Fibroblast of lung (primary cell): Measurements from ENCODE around the gene MINDY3. TPM values are rescaled to one million over a fixed set of nuclear protein-coding genes. Genes with fewer than 3 reads are reported as not detected.
"Not testable (repeated sequence)": the region's sequence is repeated elsewhere in the genome, so short reads cannot be mapped to it uniquely, and the experiment has no call there.

Experiments
- DNase-seq, 2 donors: peaks; one replicate each; pipeline versions ENCODE4 v3.0.0 to v3.0.0-alpha.2; 2010; ENCODE audit warnings: low read depth in 2 of 2
- H2AFZ ChIP-seq: 2 replicates; pipeline ENCODE4 v1.5.1; 2012; ENCODE audit warnings: low read length, control low read depth, inconsistent platforms
- H3K27ac ChIP-seq: 2 replicates; pipeline ENCODE4 v1.5.1; 2011; ENCODE audit warnings: low read length, control low read depth; ENCODE audit not compliant: insufficient read depth
- H3K27me3 ChIP-seq: 2 replicates; pipeline ENCODE4 v1.5.1; 2011; ENCODE audit warnings: mild to moderate bottlenecking, low read length; ENCODE audit not compliant: control insufficient read depth, insufficient read depth
- H3K36me3 ChIP-seq: 2 replicates; pipeline ENCODE4 v1.5.1; 2011; ENCODE audit warnings: low read length; ENCODE audit not compliant: control insufficient read depth, insufficient read depth
- H3K4me1 ChIP-seq: 2 replicates; pipeline ENCODE4 v1.5.1; 2011; ENCODE audit warnings: low read length; ENCODE audit not compliant: control insufficient read depth, insufficient read depth; ENCODE audit errors: extremely low read depth
- H3K4me2 ChIP-seq: 2 replicates; pipeline ENCODE4 v1.5.1; 2011; ENCODE audit warnings: low read length, control low read depth; ENCODE audit not compliant: insufficient read depth; ENCODE audit errors: extremely low read depth
- H3K4me3 ChIP-seq, 4 experiments: fragments of 200-600 bp in 1 of 4; sonication (generic) in 1 of 4; replicated peaks in 1 of 4; 2 replicates each; pipeline ENCODE4 v1.5.1; 2011 to 2016; ENCODE audit warnings: low read length in 4 of 4, low read depth in 3 of 4, mild to moderate bottlenecking in 3 of 4, control low read depth in 2 of 4, inconsistent platforms in 1 of 4, mixed read lengths in 1 of 4; ENCODE audit not compliant: insufficient read depth in 1 of 4; ENCODE audit errors: control extremely low read depth in 1 of 4
- H3K79me2 ChIP-seq: 2 replicates; pipeline ENCODE4 v1.5.1; 2012; ENCODE audit warnings: mild to moderate bottlenecking, low read length, inconsistent platforms; ENCODE audit not compliant: control insufficient read depth, insufficient read depth
- H3K9ac ChIP-seq: 2 replicates; pipeline ENCODE4 v1.5.1; 2011; ENCODE audit warnings: mild to moderate bottlenecking, low read length, control low read depth; ENCODE audit not compliant: insufficient read depth
- H3K9me3 ChIP-seq: 2 replicates; pipeline ENCODE4 v1.5.1; 2012; ENCODE audit warnings: low read depth, low read length; ENCODE audit not compliant: control insufficient read depth, insufficient read depth
- H4K20me1 ChIP-seq: 2 replicates; pipeline ENCODE4 v1.5.1; 2011; ENCODE audit warnings: low read length; ENCODE audit not compliant: control insufficient read depth, insufficient read depth; ENCODE audit errors: extremely low read depth
- EZH2 ChIP-seq: IDR thresholded peaks from 2 replicates; pipeline ENCODE4 v1.5.1; 2012; ENCODE audit warnings: low read length, control low read depth, mild to moderate bottlenecking; ENCODE audit errors: missing control alignments
- polyA plus RNA-seq, 2 donors: library from polyadenylated mRNA; depleted of rRNA in 1 of 2; stranded (reverse) in 1 of 2; unstranded in 1 of 2; fragments of >200 nt; gene quantifications; 2 replicates each; pipeline ENCODE4 v1.2.1, GENCODE V29; 2011 to 2012; ENCODE audit warnings: missing spikeins in 1 of 2
- total RNA-seq: library from RNA; depleted of rRNA; stranded (reverse); fragments of >200 nt; gene quantifications from 2 replicates; pipeline ENCODE4 v1.2.1, GENCODE V29; 2014
- TF ChIP-seq, protein P1 (sequence below), 2 donors: IDR thresholded peaks in 1 of 2; conservative IDR thresholded peaks in 1 of 2; 1 replicate in 1 of 2; 2 replicates in 1 of 2; pipeline ENCODE4 v1.5.1; 2011 to 2012; ENCODE audit warnings: low read length in 2 of 2, control low read depth in 1 of 2, inconsistent platforms in 1 of 2, low read depth in 1 of 2, mild to moderate bottlenecking in 1 of 2

The MINDY3 gene
- total and polyA plus RNA-seq, 2 donors (not counting 1 experiment from before 2014, with no cell fraction given), result 30.6 to 37.5 TPM

- DNase-seq, result no peak
- TF ChIP-seq, protein P1, sequence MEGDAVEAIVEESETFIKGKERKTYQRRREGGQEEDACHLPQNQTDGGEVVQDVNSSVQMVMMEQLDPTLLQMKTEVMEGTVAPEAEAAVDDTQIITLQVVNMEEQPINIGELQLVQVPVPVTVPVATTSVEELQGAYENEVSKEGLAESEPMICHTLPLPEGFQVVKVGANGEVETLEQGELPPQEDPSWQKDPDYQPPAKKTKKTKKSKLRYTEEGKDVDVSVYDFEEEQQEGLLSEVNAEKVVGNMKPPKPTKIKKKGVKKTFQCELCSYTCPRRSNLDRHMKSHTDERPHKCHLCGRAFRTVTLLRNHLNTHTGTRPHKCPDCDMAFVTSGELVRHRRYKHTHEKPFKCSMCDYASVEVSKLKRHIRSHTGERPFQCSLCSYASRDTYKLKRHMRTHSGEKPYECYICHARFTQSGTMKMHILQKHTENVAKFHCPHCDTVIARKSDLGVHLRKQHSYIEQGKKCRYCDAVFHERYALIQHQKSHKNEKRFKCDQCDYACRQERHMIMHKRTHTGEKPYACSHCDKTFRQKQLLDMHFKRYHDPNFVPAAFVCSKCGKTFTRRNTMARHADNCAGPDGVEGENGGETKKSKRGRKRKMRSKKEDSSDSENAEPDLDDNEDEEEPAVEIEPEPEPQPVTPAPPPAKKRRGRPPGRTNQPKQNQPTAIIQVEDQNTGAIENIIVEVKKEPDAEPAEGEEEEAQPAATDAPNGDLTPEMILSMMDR (conservative IDR thresholded peaks at IDR 0.05 in 1 of 2, IDR thresholded peaks at IDR 0.05 in 1 of 2; ENCODE audit: low read depth in 1 of 2, low read length in 2 of 2), result no peak
- no peak for TF ChIP-seq EZH2
- no peaks in the 10 kb centered on the region for H3K27me3 ChIP-seq
- H3K4me1 ChIP-seq, result no peaks in the 10 kb centered on the region
- no peak overlapping the region for H2AFZ ChIP-seq
- no peaks in the 10 kb centered on the region for H3K9me3 ChIP-seq
- no peak overlapping the region for H3K4me2 ChIP-seq
- no peak overlapping the region for H3K27ac ChIP-seq
- no peaks in the 10 kb centered on the region for H3K36me3 ChIP-seq
- H3K79me2 ChIP-seq, result no peaks in the 10 kb centered on the region
- H4K20me1 ChIP-seq, result no peaks in the 10 kb centered on the region
- H3K9ac ChIP-seq, result no peak overlapping the region
- H3K4me3 ChIP-seq, result no peak overlapping the region
Measured at GRCh38 chr10:15763006-15763405, 97.3 kb downstream of the MINDY3 start.

GRCh38 chr10:15762239-15762638, 98.1 kb downstream of the MINDY3 start:
- not testable (repeated sequence) for H3K36me3 ChIP-seq, H2AFZ ChIP-seq, H3K4me1 ChIP-seq, H3K4me3 ChIP-seq, DNase-seq, H3K4me2 ChIP-seq, H3K79me2 ChIP-seq, H3K9me3 ChIP-seq, H3K27ac ChIP-seq, H3K9ac ChIP-seq, H3K27me3 ChIP-seq, H4K20me1 ChIP-seq

DNA sequence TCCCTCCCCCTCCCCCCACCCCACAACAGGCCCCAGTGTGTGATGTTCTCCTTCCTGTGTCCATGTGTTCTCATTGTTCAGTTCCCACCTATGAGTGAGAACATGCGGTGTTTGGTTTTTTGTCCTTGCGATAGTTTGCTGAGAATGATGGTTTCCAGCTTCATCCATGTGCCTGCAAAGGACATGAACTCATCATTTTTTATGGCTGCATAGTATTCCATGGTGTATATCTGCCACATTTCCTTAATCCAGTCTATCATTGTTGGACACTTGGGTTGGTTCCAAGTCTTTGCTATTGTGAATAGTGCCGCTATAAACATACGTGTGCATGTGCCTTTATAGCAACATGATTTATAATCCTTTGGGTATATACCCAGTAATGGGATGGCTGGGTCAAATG, 99.1 kb downstream of the MINDY3 start:
- H3K27me3 ChIP-seq, H3K79me2 ChIP-seq, H2AFZ ChIP-seq, H3K4me3 ChIP-seq, H4K20me1 ChIP-seq, H3K4me1 ChIP-seq, H3K4me2 ChIP-seq, DNase-seq, H3K36me3 ChIP-seq, H3K27ac ChIP-seq, H3K9me3 ChIP-seq, H3K9ac ChIP-seq: not testable (repeated sequence)

DNA sequence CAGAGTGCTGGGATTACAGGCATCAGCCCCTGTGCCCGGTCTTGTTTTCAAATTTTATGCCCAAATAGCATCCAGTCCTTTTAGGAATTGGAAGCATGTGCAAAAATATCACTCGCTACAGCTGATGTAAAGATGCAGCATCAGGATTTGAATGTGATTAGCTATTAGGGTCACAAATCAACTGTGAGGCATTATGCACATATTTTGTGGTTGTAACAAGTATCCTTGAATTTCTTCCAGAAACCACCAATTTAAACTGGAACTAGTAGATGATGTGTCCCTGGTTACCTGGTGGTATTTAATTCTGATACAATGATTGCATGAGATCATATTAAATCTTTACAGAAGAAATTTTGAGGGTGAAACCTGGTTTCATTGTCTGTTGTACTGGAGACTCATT, 99.6 kb downstream of the MINDY3 start:
- TF ChIP-seq EZH2, result no peak
- TF ChIP-seq, protein P1 (conservative IDR thresholded peaks at IDR 0.05 in 1 of 2, IDR thresholded peaks at IDR 0.05 in 1 of 2; ENCODE audit: low read depth in 1 of 2, low read length in 2 of 2), result no peak
- peak in 1 of 2 donors; percentile 6 for DNase-seq
- Histone ChIP-seq H3K27ac (no peak overlapping the region), H3K27me3 (no peaks in the 10 kb centered on the region), H3K4me2 (no peak overlapping the region), H3K4me1 (no peaks in the 10 kb centered on the region), H3K9me3 (no peaks in the 10 kb centered on the region), H4K20me1 (no peaks in the 10 kb centered on the region), H3K9ac (no peak overlapping the region), H3K36me3 (no peaks in the 10 kb centered on the region), H3K4me3 (no peak overlapping the region), H3K79me2 (no peaks in the 10 kb centered on the region), H2AFZ (no peak overlapping the region)
